A549 (cell line): Measurements from ENCODE around the gene CTAGE4. TPM values are rescaled to one million over a fixed set of nuclear protein-coding genes. Genes with fewer than 3 reads are reported as not detected.
A peak's percentile ranks its signal among the peaks of the same experiment; 100 is the strongest.
"Not testable (repeated sequence)": the region's sequence is repeated elsewhere in the genome, so short reads cannot be mapped to it uniquely, and the experiment has no call there.

ENCODE experiments used
- ATAC-seq, 2 experiments: fragments of 200-7000 bp in 1 of 2; fragments of >200 bp in 1 of 2; cut with Nextera tagmentation in 1 of 2; cut with Tn5 transposase in 1 of 2; 3 replicates each; pipeline versions ENCODE4 v1.8.0 to v1.9.1; 2018 to 2020; ENCODE audit warnings: mild to moderate bottlenecking in 1 of 2, moderate library complexity in 1 of 2
- CTCF ChIA-PET: fragments of 300-600 bp; sonication (Branson Sonifier 250); formaldehyde crosslinking; extraction: SDS; loops from one replicate; lab custom pipeline; 2021; ENCODE audit warnings: antibody characterized with exemption, inconsistent platforms; lab: Yijun Ruan, JAX
- POLR2A ChIA-PET: fragments of 350-600 bp; formaldehyde crosslinking; extraction: SDS; loops from one replicate; lab custom pipeline; 2021; ENCODE audit warnings: antibody characterized with exemption, inconsistent platforms; lab: Yijun Ruan, JAX
- DNase-seq, 2 experiments: peaks; one replicate each; pipeline versions ENCODE4 v3.0.0 to v3.0.0-alpha.2; 2011 to 2016; ENCODE audit warnings: low read depth in 1 of 2, low spot score in 1 of 2
- FAIRE-seq: peaks from 2 replicates; lab custom pipeline; 2011; peaks lifted over from hg19 to GRCh38; lab: Jason Lieb, UNC
- H3K27ac ChIP-seq, 2 experiments: fragments of >200 bp; sonication (Bioruptor Twin); formaldehyde crosslinking; 3 replicates each; pipeline ENCODE4 v1.5.1; 2016 to 2017
- H3K4me1 ChIP-seq: fragments of >200 bp; sonication (Bioruptor Twin); formaldehyde crosslinking; 3 replicates; pipeline ENCODE4 v1.6.1; 2016
- H3K4me2 ChIP-seq: fragments of >200 bp; sonication (Bioruptor Twin); formaldehyde crosslinking; 3 replicates; pipeline ENCODE4 v1.6.1; 2016
- H3K4me3 ChIP-seq: fragments of >200 bp; sonication (Bioruptor Twin); formaldehyde crosslinking; 3 replicates; pipeline ENCODE4 v1.5.1; 2016
- H3K9me3 ChIP-seq: fragments of >200 bp; sonication (Bioruptor Twin); formaldehyde crosslinking; 3 replicates; pipeline ENCODE4 v1.6.1; 2016
- RAD21 ChIP-seq, 2 experiments: fragments of >200 bp in 1 of 2; sonication (Bioruptor Twin) in 1 of 2; formaldehyde crosslinking in 1 of 2; IDR thresholded peaks in 1 of 2; conservative IDR thresholded peaks in 1 of 2; 2 replicates in 1 of 2; 3 replicates in 1 of 2; pipeline ENCODE4 v1.6.1; 2012 to 2018; ENCODE audit warnings: inconsistent platforms in 1 of 2
- WGBS: methylation state at CpG from one replicate; pipeline ENCODE4 v1.1.6; 2017; ENCODE audit errors: missing lambda C conversion rate; 5-methylcytosine and 5-hydroxymethylcytosine counted together
- polyA plus RNA-seq, 4 experiments: library from polyadenylated mRNA; depleted of rRNA in 3 of 4; stranded (reverse); fragments of >200 nt; fragmentation: RNase III in 1 of 4; extraction: RNeasy Plus Mini Kit Qiagen cat#74134 plus additional on column Dnase treatment in 1 of 4; gene quantifications; 2 replicates in 3 of 4; 3 replicates in 1 of 4; pipeline ENCODE4 v1.2.3, GENCODE V29; 2011 to 2017

The CTAGE4 gene
- polyA plus RNA-seq, 2 of the 4 experiments (the other 2 are of a cell fraction) = 0.08 TPM; not detected in 1

DNA sequence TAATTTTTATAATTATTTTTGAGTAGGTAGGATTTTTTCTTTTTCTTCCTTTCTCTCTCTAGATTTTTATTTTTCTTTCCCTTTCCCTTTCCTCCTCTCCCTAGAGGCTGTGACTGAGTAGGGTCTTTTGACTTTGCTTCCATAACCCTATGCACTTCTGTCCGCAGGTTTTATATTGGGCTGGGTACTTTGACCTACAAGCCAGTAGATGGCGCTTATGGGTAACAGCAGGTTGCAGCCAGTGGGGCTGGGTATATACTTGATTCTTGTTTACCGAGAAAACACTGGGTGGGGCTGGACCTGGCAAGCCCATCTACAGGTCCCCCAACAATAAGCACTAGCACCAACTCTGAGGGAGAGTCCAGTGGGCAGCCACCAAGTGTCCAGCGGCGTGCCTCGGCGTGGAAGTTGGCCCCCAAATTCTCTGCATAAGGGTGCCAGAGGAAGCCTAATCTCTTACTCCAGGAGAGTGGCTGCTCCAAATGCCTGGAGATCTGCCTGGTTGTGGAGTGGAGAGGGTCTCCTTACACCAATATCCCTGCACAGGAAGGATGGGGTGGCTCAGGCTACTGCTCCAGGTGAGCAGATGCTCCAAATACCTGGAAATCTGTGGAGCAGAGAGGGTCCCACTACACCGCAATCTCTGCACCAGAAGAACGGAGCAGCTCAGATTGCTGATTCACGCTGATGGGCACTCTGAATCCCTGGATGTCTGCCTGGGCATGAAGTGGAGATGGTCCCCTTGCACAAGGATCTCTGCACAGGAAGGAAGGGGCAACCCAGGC lies 4.7 kb upstream of the CTAGE4 start:
- H3K9me3 ChIP-seq, H3K4me3 ChIP-seq, H3K27ac ChIP-seq, POLR2A ChIA-PET, H3K4me2 ChIP-seq, CTCF ChIA-PET, H3K4me1 ChIP-seq, FAIRE-seq: not testable (repeated sequence)
- WGBS = 66% methylated on average over 7 of the region's 10 CpGs
- ATAC-seq = peak in 1 of 2 experiments; percentile 79; a peak in 3 of 6 replicates
- TF ChIP-seq RAD21 (conservative IDR thresholded peaks at IDR 0.05 in 1 of 2, IDR thresholded peaks at IDR 0.05 in 1 of 2) = peak in 1 of 2 experiments; percentile 21; a peak in 1 of 5 replicates
- TF ChIP-seq, all 56 proteins: peak for 1; not testable (repeated sequence) for 55
- not testable (repeated sequence) for DNase-seq

DNA sequence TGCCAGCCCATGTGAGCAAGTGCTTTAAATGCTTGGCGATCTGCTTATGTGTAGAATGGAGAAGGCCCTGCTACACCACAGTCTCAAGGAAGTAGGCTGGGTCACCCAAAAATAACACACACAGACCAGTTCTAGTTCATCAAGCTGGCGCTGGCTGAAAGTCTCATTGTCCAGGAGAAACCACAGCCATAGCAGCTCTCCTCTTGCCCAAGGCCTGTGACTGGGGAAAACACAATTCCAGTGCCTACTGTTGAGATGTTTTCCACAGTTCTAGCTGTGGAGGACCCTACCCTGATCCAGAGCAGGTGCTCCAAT lies 4.1 kb upstream of the CTAGE4 start:
- FAIRE-seq, H3K27ac ChIP-seq, H3K4me1 ChIP-seq, CTCF ChIA-PET, POLR2A ChIA-PET, H3K4me3 ChIP-seq, DNase-seq, H3K4me2 ChIP-seq, ATAC-seq, H3K9me3 ChIP-seq: not testable (repeated sequence)
- 80% methylated on average over 1 of the region's 2 CpGs for WGBS

DNA sequence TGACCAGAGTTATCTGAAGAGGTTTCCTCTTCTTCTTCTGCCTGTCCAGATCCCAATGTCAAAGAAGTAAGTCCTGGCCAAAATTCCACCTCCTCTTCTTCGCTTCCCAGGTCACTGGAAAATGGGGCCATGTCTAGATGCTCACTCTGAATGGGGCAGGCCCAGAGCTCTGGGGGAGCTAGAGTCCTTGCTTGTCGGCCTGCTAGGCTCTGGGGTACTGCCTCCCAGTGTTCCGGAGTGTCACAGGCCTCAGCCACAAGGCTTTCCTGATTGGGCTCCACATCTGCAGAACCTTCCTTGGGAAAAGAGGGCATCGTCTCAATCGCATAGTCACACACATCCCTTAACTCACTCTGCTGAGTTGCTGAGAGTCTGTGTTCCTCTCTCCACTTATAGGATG lies 4.6 kb downstream of the CTAGE4 start:
- ATAC-seq, CTCF ChIA-PET, H3K9me3 ChIP-seq, H3K4me2 ChIP-seq, H3K27ac ChIP-seq, POLR2A ChIA-PET, DNase-seq, H3K4me1 ChIP-seq, H3K4me3 ChIP-seq, FAIRE-seq: not testable (repeated sequence)
- WGBS = no CpG with 5 or more reads among the region's 5 CpGs

DNA sequence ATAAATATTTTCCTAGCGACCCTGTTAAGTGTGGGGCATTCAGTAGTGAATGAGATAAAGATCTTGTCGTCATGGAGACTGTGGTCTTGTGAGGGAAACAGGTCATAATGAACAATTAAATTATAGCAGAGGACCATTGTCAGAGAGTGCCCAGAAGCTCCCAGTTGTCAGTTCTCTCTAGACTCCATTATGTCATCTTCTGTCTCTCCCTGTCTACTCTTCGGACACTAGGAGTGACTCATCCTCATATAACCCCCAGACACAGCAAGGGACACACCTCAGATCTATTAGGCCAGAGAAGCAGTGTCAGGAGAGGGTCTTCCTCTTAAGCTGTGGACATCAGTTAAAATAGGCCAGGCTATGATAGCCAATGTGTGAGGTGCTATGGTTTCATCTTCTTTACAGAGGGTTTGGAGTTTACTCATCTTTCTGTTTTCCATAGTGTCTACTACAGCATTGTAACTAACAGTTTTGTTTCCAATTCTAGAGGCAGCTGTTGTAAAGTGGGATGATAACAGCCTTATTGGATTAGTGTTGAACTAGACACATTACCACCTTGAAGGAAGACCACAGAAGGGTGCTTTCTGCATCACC lies 5.4 kb downstream of the CTAGE4 start:
- POLR2A ChIA-PET, H3K27ac ChIP-seq, CTCF ChIA-PET, H3K9me3 ChIP-seq, H3K4me1 ChIP-seq, H3K4me2 ChIP-seq, DNase-seq, H3K4me3 ChIP-seq, FAIRE-seq: not testable (repeated sequence)
- WGBS = no CpG with 5 or more reads among the region's 3 CpGs
- peak in 1 of 2 experiments; percentile 35; a peak in 2 of 6 replicates for ATAC-seq

DNA sequence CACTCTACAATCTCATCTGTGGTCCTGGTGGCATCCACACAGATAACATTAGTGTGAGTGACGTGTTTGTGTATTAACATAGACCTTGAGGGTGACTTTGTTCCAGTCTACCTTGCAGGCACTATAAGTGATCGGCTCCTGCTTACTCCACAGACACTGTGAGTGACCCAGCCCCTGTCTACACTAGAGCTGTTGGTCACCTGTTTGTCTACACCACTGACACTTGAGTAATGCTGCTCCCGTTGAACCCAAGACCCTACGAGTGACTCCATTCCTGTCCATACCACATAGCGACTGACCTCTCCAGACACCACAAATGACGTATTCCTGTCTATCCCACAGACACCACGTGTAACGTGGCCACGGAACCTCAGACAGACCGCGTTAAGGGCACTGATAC lies 10.5 kb downstream of the CTAGE4 start:
- H3K4me3 ChIP-seq, FAIRE-seq, CTCF ChIA-PET, H3K9me3 ChIP-seq, ATAC-seq, H3K4me1 ChIP-seq, POLR2A ChIA-PET, H3K4me2 ChIP-seq, H3K27ac ChIP-seq, DNase-seq: not testable (repeated sequence)
- WGBS = no CpG with 5 or more reads among the region's 11 CpGs

DNA sequence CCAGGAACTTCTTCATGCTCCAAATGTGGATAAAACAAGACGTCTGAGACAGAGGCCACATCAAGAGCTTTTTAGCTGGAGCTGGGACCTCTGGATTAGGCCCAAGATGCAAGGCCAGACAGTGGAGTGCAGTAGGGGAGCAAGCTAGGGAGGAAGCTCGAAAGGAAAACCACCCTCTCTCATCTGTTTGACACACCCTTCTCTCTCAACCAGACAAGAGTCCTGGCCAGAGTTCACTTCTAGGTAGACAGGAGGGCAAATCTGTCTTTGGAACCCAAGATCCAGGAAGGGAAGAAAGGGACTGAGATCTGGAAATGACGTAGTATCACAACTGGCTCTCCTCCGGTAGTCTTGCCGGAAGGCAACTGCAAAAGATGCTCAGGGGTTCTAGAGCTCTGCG lies 11.2 kb downstream of the CTAGE4 start:
- CTCF ChIA-PET, FAIRE-seq, ATAC-seq, H3K4me1 ChIP-seq, H3K9me3 ChIP-seq, H3K27ac ChIP-seq, POLR2A ChIA-PET, H3K4me2 ChIP-seq, H3K4me3 ChIP-seq, DNase-seq: not testable (repeated sequence)
- no CpG with 5 or more reads among the region's 6 CpGs for WGBS

DNA sequence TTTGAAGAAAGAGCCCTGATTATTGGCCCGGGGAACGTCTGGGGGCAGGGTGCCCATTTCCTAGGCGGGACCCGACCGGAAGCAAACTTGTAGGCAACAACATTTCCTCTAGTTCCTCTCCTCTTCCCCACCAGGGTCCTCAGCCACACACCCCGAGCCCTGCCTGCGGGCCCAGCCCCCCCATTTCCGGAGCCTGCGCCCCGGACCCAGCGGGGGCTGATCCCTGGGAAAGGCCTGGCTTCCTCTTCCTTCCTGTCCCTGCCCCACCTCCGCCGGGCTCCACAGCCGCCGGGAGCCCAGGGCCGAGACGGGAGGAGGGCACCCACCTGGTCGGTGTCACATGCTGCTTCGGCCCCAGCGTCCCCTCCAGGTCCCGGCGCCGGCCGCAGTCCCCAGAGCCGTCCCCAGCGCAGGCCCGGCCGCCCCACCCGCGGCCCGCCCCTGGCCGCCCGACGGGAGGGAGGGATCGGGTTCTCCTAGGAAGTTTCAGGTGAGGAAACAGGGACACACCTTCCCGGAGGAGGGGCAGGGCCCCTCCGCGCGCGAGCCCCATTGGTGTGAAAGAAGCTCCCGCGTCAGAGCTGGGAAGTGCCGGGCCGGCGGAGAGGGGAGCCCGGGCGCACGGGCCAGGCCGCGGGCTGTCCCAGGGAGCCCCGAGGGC lies 12.1 kb downstream of the CTAGE4 start, which contains the start of gene ARHGEF35:
ARHGEF35 (minus strand) TSS at position 622 of the 661 bp plus-strand sequence. CDS start 7,450 bp downstream, outside the sequence.
- no CpG with 5 or more reads among the region's 51 CpGs for WGBS
- peak; percentile 64 to 81 for ATAC-seq

DNA sequence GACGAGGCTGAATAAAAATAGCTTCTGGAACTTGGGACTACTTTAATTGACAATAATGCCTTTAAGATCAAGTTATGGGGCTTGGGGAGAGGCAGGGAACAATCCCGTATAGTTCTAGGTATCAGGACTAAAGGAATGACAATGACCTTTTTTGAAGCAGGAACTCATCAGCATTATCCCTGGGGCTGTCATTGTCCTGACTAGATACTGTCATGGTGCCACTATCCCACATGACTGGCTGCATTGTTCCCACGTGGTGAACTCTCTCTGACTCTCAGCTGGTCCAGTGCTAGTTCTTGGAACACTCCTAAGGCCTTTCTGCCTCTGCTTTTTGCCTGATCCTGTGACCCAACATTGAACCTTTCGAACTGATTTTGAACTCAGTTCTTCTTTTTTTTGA lies 15.7 kb downstream of the CTAGE4 start:
- 46% methylated on average over 3 of the region's 4 CpGs for WGBS
- H3K4me2 ChIP-seq, H3K9me3 ChIP-seq, H3K4me1 ChIP-seq, POLR2A ChIA-PET, FAIRE-seq, ATAC-seq, CTCF ChIA-PET, DNase-seq, H3K4me3 ChIP-seq, H3K27ac ChIP-seq: not testable (repeated sequence)

More for the DNA sequence above, 12.1 kb downstream of the CTAGE4 start, which contains the start of gene ARHGEF35:
- POLR2A ChIA-PET, DNase-seq, H3K4me2 ChIP-seq, CTCF ChIA-PET, FAIRE-seq, H3K27ac ChIP-seq, H3K4me1 ChIP-seq, H3K4me3 ChIP-seq, H3K9me3 ChIP-seq: not testable (repeated sequence)

DNA sequence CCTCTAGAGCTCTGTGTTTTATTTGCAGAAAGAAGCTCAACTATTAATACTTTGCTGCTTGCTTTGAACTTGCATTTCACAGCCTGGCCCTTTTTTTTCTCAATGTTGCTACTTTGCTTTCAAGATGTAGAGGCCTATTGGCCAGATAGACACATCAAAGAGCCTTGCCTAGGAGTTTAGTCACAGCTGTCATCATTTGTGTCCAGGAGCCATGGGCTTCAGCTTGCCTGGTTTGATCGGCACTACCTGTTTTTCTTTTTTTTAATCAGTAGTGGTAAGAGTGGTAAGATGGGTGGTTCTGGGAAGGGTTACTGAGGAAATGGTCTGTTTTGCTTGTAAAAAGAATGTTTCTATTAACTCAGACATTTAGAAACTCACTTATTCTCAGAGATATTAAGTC lies 18.7 kb downstream of the CTAGE4 start:
- WGBS = no CpG with 5 or more reads among the region's 1 CpG
- H3K9me3 ChIP-seq, FAIRE-seq, H3K4me1 ChIP-seq, CTCF ChIA-PET, DNase-seq, ATAC-seq, H3K4me3 ChIP-seq, H3K4me2 ChIP-seq, H3K27ac ChIP-seq, POLR2A ChIA-PET: not testable (repeated sequence)

DNA sequence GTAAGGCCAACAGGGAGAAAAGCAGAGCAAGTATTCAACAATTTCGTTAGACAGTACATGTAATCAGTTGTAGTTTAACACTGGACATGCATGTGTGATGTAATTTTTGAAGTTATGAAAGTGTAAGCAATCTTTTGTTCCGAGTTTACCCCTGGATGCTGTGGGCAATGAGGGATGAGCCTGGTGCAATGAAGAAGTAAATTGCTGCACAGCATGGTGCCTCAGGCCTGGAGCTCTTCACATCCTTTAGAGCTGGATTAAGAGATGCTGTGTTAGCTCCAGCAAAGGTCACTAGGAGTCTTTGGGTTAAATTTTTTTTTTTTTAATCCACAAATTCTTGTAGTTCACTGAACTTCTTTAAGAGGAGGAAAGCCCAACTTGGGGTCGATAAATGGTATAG lies 19.8 kb downstream of the CTAGE4 start:
- H3K27ac ChIP-seq, H3K4me1 ChIP-seq, POLR2A ChIA-PET, DNase-seq, ATAC-seq, H3K9me3 ChIP-seq, CTCF ChIA-PET, FAIRE-seq, H3K4me3 ChIP-seq, H3K4me2 ChIP-seq: not testable (repeated sequence)
- no CpG with 5 or more reads among the region's 3 CpGs for WGBS
